GM21576 (cell line): ENCODE results near the gene NPFFR1.
"Not testable (repeated sequence)": the region's sequence is repeated elsewhere in the genome, so short reads cannot be mapped to it uniquely, and the experiment has no call there.

Experiments
- ATAC-seq: cut with Tn5 transposase; IDR thresholded peaks from one replicate; pipeline ENCODE4 v1.9.1; 2021; ENCODE audit warnings: mild to moderate bottlenecking, moderate library complexity; ENCODE audit not compliant: unreplicated experiment

The NPFFR1 gene

DNA sequence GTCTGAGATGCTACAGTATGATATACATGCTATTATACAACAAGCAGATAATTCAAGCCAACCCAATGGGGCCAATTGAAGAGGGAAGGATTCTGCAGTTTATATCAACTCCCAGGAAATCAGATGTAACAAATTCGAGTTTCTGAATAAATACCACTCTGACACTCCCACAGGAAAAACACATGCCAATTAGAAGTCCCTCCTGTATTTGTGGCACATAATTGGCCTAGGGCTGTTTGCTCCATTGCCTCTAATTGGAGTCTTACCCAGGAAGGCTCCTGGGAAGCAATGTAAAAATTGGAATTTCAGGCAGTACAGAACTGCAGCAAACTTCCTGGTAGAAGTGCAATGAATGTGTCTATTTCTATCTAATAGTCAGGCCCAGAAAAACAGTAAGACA lies 55.3 kb downstream of the NPFFR1 start:
- no peak for ATAC-seq

DNA sequence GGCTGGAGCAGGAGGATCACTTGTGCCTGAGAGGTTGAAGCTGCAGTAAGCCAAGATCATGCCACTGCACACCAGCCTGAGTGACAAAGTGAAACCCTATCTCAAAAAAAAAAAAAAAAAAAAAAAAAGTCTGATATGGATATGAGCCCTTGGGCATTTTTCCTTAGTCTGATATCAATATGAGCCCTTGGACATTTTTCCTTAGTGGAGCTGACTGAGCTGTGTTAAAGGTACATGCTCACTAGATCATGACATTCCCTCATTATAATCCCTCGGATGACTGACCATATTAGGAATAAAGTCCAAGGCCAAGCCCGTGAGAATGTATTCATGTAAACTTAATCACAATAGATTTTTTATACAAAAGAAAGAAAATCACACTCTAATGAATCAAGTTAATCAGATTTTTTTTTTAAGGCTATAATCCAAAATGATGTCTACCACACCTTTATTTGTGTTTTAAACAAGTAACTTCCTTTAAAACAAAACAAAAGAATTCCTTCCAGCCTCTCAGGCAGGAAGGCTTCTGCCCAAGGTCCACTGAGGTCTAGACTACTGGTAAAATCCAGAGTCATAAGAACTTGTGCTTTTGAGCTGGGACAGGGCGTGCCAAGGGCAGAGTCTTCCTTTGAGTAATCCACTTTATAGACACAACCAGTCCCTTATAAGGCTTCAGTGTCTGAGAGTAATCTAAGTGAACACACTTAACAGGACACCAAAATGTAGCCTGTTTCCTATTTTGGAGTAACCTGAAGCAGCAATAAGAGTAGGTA lies 56.1 kb downstream of the NPFFR1 start:
- no peak for ATAC-seq

GRCh38 chr10:70223728-70224127 lies 60.1 kb downstream of the NPFFR1 start:
- ATAC-seq: no peak

DNA sequence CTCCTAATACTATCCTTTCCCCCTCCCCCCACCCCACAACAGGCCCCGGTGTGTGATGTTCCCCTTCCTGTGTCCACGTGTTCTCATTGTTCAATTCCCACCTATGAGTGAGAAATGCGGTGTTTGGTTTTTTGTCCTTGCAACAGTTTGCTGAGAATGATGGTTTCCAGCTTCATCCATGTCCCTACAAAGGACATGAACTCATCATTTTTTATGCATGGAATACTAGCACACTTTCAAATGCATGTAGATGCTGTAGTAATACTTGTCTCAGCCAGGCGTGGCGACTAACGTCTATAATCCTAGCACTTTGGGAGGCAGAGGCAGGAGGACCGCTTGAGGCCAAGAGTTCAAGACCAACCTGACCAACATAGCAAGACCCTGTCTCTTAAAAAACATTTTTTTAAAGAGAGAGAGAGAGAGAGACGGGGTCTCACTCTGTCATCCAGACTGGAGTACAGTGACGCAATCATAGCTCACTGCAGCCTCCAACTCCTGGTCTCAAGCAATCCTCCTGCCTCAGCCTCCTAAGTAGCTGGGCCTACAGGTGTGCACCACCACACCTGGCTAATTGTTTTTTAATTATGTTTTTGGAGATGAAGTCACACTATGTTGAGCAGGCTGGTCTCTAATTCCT lies 60.9 kb downstream of the NPFFR1 start:
- not testable (repeated sequence) for ATAC-seq

GRCh38 chr10:70222340-70222794 lies 61.4 kb downstream of the NPFFR1 start:
- no peak for ATAC-seq

DNA sequence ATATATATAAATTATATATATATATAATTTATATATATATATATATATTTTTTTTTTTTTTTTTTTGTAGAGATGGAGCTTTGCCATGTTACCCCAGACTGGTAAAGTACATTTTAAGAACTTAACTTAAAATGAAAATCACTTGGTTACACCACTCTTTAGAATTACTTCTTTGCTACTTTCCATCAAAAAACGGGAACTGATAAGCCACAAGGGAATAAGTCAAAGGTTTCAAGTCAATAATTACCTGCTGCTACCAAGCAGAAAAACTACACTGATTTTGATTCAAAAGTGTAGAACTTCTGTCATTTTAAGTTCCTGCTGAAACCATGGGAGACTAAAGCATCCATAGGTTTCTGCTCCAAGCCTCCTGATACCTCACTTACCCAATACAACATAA lies 62.8 kb downstream of the NPFFR1 start:
- no peak for ATAC-seq

- ATAC-seq: no peak
Observed at GRCh38 chr10:70212879-70213278, 70.9 kb downstream of the NPFFR1 start.

GRCh38 chr10:70212277-70212676 lies 71.5 kb downstream of the NPFFR1 start:
- ATAC-seq: no peak

DNA sequence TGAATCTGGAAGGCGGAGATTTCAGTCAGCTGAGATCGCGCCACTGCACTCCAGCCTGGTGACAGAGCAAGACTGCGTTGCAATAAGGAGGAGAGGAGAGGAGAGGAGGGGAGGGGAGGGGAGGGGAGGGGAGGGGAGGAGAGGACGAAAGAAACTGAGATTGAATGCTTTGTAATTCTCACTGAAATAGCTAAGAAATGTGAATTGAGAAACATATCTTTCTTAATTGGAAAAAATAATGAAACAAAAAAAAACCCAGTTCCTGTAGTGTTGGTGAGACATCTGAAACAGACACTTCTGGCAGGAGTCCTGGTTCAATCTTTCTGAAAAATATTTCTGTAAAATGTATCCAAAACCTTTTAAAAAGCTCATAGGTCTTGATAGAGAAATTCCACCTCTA lies 77.0 kb downstream of the NPFFR1 start:
- no peak for ATAC-seq

DNA sequence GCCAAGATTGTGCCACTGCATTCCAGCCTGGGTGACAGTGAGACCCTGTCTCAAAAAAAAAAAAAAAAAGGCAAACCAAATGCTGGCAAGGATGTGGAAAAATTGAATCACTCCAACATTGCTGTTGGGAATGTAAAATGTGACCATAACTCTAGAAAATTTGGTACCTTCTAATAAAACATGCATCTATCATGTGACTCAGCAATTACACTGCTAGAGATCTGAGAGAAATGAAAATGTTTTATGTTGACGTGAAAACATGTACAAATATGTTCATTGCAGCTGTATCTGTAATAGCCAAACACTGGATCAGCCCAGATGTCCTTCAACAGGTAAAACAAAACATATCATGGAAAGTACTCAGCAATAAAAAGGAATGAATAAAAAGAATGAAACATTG lies 82.7 kb downstream of the NPFFR1 start:
- no peak for ATAC-seq

DNA sequence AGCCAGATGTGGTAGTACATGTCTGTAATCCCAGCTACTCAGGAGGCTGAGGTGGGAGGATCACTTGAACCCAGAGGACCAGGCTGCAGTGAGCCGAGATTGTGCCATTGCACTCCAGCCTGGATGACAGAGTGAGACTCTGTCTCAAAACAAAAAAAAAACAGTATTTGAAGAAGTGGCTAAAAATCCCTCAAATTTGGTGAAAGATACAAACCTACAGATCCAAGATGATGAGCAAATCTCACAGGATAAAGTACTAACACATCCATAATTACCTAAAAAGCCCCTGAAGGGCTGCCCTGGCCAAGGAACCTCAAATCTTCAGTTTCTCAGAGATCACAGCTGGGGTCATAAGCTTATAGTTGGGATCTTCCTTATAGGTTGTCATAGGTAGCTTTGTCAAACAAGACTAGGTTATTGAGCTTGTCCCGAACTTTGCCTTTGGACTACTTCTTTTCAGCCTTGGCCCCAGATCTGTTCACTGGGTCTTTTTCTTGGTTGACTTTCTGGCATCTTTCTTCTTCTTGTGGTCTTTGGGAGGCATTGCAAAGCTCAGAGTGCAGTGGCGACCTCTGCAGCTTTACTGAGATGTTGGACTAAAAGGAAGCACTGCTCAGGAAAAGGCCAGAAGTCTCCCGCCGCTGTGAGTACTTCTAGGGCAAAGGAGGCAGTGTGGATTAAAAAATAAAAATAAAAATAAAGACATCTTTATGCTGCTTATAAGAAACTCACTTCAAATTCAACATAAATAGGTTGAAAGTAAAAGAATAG lies 84.9 kb downstream of the NPFFR1 start:
- no peak for ATAC-seq
